Measurements from ENCODE around the gene PCYT2. TPM values are rescaled to one million over a fixed set of nuclear protein-coding genes. Genes with fewer than 3 reads are reported as not detected.
A peak's percentile ranks its signal among the peaks of the same experiment; 100 is the strongest.

The PCYT2 gene
- total and polyA plus RNA-seq, 10 of the 15 experiments (the other 5 are each of a cell fraction or from before 2014, with no cell fraction given): 0.63 to 72.0 (median 45.0) TPM

DNA sequence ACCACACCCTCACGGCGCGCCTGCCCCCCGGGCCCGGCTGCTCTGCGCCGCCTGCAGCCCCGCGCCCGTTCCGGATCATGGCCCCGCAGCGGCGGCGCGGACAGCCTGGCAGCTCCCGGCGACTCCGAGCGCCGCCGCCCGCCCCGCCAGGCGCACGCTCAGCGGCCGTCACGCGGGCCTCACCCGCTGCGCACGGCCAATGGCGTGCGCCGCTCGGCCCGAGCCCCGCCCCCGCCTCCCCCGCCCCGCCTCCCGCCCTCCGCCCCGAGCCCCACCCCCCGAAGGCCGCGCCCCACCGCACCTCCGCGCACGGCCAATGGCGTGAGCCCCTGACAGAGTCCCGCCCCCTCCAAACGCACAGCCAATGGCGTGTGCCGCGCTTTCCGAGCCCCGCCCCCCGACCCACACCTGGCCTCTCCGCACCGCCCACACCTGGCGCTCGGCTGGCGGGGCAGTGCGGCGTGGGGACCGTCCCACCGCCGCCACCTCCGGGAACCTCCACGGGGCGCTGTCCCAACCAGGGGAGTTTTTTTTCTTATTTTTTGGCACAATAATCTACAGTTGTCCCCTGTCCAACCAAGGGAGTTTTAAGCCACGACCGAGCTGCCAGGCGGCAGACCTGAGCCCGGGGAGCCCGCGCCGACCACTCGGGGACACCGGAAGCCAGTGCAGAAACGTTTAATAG, at the start of gene PCYT2 (continued):
- TF ChIP-seq PRDM15 (CRISPR knock-in tag; IDR thresholded peaks at IDR 0.05): no peak
- TF ChIP-seq CHD1 (IDR thresholded peaks at IDR 0.05; ENCODE audit: low read depth, low read length): no peak
- TF ChIP-seq NFYB (IDR thresholded peaks at IDR 0.05; ENCODE audit: insufficient read depth, low read depth, low read length): peak; percentile 47; the same call in 1 of the 2 replicates
- TF ChIP-seq SMAD1 (IDR thresholded peaks at IDR 0.05; ENCODE audit: low read depth, partially characterized antibody): no peak
- TF ChIP-seq, protein P1, sequence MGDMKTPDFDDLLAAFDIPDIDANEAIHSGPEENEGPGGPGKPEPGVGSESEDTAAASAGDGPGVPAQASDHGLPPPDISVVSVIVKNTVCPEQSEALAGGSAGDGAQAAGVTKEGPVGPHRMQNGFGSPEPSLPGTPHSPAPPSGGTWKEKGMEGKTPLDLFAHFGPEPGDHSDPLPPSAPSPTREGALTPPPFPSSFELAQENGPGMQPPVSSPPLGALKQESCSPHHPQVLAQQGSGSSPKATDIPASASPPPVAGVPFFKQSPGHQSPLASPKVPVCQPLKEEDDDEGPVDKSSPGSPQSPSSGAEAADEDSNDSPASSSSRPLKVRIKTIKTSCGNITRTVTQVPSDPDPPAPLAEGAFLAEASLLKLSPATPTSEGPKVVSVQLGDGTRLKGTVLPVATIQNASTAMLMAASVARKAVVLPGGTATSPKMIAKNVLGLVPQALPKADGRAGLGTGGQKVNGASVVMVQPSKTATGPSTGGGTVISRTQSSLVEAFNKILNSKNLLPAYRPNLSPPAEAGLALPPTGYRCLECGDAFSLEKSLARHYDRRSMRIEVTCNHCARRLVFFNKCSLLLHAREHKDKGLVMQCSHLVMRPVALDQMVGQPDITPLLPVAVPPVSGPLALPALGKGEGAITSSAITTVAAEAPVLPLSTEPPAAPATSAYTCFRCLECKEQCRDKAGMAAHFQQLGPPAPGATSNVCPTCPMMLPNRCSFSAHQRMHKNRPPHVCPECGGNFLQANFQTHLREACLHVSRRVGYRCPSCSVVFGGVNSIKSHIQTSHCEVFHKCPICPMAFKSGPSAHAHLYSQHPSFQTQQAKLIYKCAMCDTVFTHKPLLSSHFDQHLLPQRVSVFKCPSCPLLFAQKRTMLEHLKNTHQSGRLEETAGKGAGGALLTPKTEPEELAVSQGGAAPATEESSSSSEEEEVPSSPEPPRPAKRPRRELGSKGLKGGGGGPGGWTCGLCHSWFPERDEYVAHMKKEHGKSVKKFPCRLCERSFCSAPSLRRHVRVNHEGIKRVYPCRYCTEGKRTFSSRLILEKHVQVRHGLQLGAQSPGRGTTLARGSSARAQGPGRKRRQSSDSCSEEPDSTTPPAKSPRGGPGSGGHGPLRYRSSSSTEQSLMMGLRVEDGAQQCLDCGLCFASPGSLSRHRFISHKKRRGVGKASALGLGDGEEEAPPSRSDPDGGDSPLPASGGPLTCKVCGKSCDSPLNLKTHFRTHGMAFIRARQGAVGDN (IDR thresholded peaks at IDR 0.05): no peak
- TF ChIP-seq, protein P2, sequence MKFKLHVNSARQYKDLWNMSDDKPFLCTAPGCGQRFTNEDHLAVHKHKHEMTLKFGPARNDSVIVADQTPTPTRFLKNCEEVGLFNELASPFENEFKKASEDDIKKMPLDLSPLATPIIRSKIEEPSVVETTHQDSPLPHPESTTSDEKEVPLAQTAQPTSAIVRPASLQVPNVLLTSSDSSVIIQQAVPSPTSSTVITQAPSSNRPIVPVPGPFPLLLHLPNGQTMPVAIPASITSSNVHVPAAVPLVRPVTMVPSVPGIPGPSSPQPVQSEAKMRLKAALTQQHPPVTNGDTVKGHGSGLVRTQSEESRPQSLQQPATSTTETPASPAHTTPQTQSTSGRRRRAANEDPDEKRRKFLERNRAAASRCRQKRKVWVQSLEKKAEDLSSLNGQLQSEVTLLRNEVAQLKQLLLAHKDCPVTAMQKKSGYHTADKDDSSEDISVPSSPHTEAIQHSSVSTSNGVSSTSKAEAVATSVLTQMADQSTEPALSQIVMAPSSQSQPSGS (IDR thresholded peaks at IDR 0.05; ENCODE audit: low read length): no peak
- TF ChIP-seq GATAD2B (conservative IDR thresholded peaks at IDR 0.05; ENCODE audit: low read depth): no peak
- TF ChIP-seq SIX5 (IDR thresholded peaks at IDR 0.05; ENCODE audit: low read depth, low read length, severe bottlenecking): no peak
- TF ChIP-seq CREB1 (IDR thresholded peaks at IDR 0.05; ENCODE audit: low read depth): no peak
- no peak for TF ChIP-seq SREBF1 (IDR thresholded peaks at IDR 0.05; ENCODE audit: low read length)
- TF ChIP-seq STAT3 (IDR thresholded peaks at IDR 0.05; ENCODE audit: low read depth, low read length): no peak
- 0 out of 2 replicates have a peak, but pooled peaks have one; percentile 22 for TF ChIP-seq BACH1 (IDR thresholded peaks at IDR 0.05; ENCODE audit: borderline replicate concordance)
- no peak for TF ChIP-seq TAF1 (IDR thresholded peaks at IDR 0.05; ENCODE audit: borderline replicate concordance, low read depth, low read length)
- TF ChIP-seq BCL11A (IDR thresholded peaks at IDR 0.05; ENCODE audit: low read depth, low read length): no peak
- peak; percentile 42 for TF ChIP-seq BCL3 (IDR thresholded peaks at IDR 0.05; ENCODE audit: borderline replicate concordance, insufficient read depth, low read depth, low read length, poor library complexity, severe bottlenecking)
- TF ChIP-seq TCF7 (IDR thresholded peaks at IDR 0.05; ENCODE audit: borderline replicate concordance): no peak
- no peak for TF ChIP-seq IKZF1 (conservative IDR thresholded peaks at IDR 0.05)
- TF ChIP-seq SP1 (IDR thresholded peaks at IDR 0.05; ENCODE audit: low read depth, low read length): peak; percentile 68
- TF ChIP-seq NR2C1 (IDR thresholded peaks at IDR 0.05): no peak
- TF ChIP-seq CBX3 (IDR thresholded peaks at IDR 0.05; ENCODE audit: borderline replicate concordance, low read depth): no peak

Data from GM12878 (cell line).